HG03280 (cell line): ENCODE measurements around the gene VSTM5.
A peak's percentile ranks its signal among the peaks of the same experiment; 100 is the strongest.
"Not testable (repeated sequence)": the region's sequence is repeated elsewhere in the genome, so short reads cannot be mapped to it uniquely, and the experiment has no call there.

Source experiments
- ATAC-seq: cut with Tn5 transposase; IDR thresholded peaks from one replicate; pipeline ENCODE4 v1.9.1; 2021; ENCODE audit warnings: mild to moderate bottlenecking, moderate library complexity; ENCODE audit not compliant: unreplicated experiment

VSTM5 gene

DNA sequence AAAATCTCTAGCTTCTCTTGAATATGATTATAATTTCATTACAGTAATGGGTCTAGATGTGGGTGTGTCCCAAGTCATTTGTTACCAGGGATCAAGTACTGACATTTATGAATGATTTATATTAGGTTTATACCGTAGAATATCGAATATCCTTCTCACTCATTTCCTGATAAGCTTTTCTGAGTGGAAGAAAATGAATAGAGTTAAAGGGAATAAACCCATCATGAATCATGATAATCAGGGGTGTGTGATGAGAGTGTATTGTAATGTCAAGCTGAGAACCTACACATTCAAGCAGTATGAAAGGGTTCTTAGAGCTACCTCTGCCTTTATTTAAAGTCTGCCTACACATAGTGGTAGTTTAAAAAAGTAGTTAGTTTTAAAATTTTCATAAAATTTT is 49.1 kb downstream of the VSTM5 start:
- no peak for ATAC-seq

DNA sequence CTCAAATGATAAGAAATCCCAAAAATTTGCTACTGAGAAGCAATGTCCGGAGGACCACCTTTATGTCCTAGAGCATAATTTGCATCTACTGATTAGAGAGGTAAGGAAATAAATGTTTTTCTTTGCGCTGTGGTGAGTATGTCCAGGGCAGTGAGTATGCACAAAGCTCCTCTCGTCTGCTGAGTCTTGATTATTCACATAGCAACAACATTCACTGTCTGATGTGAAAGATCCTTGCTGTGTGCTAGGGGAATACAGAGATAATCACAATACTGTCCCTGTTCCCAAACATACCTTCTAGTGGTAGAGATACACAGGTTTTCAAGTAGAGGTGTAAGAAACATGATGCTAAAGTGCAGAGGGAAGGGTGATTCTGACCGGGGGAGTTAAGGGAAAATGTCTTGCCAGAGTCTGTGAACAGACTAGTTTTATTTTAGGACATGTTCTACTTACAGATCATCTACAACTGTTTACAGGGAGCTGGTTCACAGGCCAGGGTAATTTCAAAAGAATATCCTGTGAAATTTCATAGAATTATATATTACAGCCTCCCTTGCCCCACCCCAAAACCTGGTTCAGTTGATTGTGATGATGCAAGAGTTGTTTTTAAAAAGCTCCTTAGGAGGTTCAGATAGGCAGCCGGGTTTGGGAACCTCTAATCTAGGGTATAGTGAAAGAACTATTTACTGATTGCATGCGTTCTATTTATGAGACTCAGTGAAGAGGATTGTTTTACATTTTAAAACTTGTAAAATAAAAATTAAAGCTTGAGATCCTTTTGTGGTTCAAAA is 53.8 kb downstream of the VSTM5 start:
- no peak for ATAC-seq

DNA sequence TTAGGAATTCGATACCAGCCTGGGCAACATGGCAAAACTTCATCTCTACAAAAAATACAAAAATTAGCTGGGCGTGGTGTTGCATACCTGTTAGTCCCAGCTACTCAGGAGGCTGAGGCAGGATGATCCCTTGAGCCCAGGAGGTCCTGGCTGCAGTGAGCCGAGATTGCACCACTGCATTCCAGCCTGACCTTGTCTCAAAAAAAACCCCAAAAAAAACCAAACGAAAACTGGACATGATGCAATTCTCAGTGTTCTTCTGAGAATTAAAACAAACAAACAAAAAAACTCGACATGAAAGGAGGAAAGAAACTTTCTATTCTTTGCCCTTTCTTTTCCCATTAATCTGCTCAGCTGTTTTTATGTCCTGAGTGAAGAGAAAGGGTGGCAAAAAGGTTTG is 58.9 kb downstream of the VSTM5 start:
- no peak for ATAC-seq

DNA sequence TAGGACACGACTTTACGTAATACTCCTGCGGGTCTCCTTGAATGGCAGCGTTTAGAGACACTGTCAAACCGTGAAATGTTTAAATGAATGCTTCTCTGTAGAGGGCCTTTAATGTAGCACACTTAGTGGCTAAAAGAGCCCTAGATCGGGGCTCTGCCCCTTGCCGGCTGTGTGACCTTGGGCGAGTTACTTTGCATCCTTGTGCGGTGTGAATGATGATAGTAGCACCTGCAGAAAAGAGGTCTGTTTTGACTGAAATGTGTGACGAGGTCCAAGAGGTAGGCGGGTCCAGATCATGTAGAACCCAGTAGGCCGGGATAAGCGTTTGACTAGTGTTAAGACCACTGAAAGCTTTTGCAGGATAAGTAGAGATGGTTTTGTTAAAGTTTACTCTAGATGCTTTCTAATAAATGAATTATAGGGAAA is 65.5 kb downstream of the VSTM5 start:
- ATAC-seq: peak; percentile 42

DNA sequence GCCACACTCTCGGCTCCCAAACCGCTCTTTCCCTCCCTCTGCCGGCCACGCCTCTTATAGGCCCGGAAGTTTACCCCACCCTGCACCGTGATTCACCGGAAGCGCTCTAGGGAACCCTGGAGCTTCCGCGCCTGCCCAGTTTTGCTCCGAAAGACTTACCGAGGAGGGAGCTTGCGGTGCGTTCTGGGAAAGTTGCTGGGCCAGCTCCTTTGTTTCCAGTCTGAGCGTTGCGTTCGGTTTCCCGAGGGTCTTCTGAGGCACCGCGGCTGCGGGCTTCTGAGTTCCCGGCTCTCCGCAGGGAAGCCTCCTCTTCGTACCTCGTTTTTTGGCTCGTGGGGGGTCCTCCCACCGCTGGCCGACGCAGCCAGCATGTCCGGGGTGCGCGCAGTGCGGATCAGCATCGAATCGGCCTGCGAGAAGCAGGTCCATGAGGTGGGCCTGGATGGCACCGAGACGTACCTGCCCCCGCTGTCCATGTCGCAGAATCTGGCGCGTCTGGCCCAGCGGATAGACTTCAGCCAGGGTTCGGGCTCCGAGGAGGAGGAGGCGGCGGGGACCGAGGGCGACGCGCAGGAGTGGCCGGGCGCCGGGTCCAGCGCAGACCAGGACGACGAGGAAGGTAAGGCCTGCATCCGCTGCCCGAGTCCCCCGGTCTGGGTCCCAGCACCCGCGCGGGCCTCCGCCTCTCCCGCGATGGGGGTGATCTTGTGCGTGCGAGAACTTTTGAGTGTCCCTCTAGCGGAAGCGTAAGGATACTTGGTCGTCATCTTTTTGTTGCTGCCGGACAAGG is 66.1 kb downstream of the VSTM5 start, which contains the start of gene MED17:
Gene MED17, plus strand, starts transcription at position 138 of the 790 bp plus-strand sequence. Its CDS starts 232 bp downstream, at position 370.
- ATAC-seq: peak; percentile 92

DNA sequence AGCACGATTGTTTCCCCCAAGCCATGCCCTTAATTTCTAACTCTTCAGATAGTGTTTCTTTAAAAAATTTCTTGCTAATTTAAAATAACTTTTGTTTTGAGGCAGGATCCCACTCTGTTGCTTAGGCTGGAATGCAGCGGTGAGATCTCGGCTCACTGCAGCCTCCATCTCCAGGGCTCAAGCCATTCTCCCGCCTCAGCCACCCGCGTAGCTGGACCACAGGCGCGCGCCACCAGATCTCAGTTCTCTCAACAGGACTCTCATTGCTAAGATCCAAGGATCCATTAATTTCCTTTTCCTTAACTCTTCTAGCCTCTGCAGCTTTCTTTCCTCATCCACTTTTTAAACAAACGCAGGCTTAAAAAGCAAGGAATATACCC is 66.7 kb downstream of the VSTM5 start:
- ATAC-seq: peak; percentile 35

DNA sequence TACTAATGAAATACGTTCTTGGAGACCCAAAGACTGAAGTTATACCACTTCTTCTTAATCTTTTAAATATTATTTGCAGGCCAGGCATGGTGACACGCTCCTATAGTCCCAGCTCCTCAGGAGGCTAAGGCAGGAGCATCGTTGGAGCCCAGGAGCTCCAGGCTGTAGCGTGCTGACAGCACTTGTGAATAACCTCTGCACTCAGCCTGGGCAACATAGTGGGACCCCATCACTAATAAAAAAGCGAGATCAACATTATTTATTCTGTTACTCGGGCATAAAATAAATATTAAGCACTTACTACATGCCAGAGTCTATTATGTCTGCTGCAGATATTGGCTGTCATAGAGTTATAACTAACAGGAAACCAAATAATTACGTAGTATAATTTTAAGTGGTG is 67.1 kb downstream of the VSTM5 start:
- no peak for ATAC-seq

DNA sequence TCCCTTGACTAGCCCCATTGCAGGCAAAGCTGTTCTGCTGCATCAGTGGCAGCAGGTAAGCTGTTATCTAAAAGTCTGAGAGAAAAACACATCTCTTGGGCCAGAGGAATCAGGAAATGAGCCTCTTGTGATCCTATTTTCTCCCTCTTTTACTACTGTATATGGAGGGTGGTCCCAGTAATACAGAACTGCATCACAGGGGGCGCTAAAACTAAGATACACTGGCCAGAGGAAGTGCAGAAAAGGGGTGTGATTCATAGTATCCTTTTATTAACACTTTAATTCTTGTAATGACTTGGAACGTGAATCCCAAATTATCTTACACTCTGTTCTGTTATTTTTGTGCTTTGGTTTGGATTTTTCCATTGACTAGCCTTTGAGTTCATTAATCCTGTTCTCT is 75.1 kb downstream of the VSTM5 start:
- no peak for ATAC-seq

DNA sequence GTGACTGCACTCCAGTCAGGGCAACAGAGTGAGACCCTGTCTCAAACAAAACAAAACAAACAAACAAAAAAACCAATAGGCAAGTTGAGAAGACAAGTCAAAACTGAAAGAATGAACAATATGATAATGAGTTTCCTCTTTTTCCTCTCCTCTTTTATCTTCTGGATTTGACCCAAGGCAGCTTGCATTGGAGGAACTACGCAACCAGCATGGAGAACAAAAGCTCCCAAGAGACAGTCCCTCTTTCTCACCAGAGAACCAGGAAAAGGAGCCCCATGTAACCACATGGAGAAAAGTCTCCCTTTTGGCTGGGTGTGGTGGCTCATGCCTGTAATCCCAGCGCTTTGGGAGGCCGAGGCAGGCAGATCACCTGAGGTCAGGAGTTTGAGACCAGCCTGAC is 75.9 kb downstream of the VSTM5 start:
- ATAC-seq: not testable (repeated sequence)

DNA sequence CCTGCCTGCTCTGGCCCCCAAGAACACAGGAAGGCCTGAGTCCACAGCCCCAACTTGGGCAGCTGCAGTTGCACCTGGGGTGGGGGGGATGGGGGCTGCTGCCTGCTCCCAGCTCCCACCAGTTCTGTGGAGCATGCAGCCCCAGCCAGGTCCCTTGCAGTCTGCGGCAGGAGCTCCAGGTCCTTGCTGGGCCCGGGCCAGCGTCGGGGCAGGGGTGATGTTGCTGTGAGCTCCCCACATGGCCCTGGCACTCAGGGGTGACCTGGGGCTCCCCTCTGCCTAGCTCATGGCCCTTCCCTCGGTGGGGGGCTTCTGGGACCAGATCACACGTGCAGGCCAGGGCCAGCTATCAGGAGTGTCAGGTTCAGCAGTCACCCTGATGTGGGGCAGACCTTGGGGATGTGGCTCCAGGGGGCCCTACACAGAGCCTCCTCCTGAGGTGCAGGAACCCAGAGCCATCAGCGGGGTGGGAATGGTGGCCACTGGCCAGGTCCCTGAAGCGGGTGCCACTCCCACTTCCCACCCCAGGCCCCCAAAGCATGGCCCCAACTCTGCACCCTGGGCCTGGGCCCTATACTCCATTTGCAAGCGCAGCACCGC is 76.7 kb downstream of the VSTM5 start:
- ATAC-seq: no peak

DNA sequence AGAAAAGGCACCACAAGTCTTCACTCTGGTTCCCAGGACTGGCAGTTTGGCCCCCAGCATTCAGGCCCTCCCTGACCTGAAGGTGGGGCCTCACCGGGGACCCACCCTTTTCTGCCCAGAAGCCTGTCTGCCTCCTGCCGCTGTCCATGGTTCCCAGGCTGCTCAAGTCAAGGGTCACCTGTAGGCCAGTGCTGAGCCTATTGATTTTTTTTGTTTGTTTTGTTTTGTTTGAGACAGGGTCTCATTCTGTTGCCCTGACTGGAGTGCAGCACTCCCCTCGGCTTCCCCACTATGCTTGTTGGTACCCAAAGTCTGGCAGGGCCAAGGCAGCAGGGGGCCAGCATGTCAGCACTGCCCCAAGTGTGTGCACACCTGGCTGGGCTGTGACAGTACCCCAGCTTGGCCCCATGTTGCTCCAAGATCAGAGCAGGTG is 77.4 kb downstream of the VSTM5 start:
- no peak for ATAC-seq

DNA sequence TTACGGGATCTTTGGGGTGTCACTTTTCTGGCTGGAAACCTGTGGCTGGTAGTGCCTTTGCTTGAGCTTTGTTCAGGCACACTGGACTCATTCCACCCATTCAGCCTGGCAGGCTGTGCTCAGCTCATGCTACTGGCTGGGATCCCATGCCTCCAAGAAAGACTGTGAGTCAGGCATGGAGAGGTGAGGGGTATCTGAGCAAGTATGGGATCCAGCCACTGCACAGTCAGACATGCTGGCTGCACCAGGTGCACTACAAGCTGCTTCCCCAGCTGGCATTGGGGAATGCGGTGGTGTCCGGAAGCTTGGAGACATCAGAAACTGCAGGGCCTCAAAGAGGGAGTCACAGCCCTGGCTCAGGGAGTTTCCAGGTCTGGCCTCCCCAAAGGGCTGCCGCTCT is 78.3 kb downstream of the VSTM5 start:
- ATAC-seq: no peak

DNA sequence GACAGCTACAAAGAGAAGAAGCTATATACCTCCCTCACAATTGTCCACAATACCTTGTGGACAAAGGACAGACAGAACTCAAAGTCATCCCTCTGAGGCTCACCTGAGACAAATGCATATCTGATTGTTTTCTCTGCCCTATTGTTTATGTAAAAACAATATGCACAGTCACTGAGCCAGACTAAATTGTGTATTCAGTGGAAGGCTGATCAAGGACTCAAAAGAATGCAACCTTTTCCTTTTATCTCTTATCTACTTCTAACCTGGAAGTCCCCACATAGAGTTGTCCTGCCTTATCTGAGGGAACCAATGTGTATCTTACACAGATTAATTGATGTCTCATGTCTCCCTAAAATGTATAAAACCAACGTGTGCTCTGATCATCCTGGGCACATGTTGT is 80.3 kb downstream of the VSTM5 start:
- ATAC-seq: no peak
